ENCODE results near the gene EXOC2.

EXOC2 gene

DNA sequence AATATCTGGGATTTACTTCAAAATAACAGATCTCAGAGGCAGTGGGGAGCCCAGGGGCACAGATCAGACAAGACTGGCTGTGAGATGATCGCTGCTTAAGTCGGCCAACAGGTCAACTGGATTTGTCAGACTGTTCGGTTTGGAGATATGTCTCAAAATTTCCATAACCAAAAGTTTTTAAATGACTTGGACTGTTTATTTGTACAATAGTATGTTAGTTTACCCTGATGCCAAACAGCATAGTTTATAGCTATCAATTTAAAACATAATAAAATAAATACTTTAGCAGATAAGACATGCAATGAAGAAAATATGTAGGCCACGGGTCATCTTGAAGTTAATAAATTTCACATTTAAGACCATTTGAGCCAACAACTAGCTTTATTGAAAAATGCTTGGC, 174.7 kb downstream of the EXOC2 start:
- no peaks in the 10 kb centered on the region for H3K4me1 ChIP-seq
- H3K36me3 ChIP-seq (replicated peaks): no peaks in the 10 kb centered on the region
- DNase-seq (ENCODE audit: low spot score in 2 of 2): no peak
- no peaks in the 10 kb centered on the region for H3K27me3 ChIP-seq (ENCODE audit: low read depth)
- H3K9me3 ChIP-seq: no peaks in the 10 kb centered on the region; the same call in 1 of the 2 replicates
- in situ Hi-C loops (cut with MboI; ENCODE audit: low sequenced_read_pairs): no loop called here
- H3K4me3 ChIP-seq: no peak overlapping the region

DNA sequence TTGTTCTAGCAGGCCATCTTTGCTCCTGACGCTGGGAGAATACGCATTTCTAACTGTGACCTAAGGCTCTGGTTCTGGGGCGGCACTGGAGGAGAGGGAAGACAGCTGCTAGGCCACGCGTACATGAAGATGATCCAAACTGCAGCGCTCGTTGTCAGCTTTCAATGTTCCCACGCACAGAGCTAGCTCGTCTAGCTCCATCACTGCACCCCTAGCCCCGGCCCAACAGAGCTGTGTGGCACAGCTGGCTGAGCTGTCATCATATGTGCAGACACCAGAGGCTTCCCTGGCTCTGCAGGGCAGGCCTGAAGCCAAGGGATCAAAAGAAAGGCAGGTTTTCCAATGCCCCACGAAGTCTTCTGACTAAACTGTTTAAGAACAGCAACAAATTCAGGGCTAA, 176.7 kb downstream of the EXOC2 start:
- no peak for DNase-seq (ENCODE audit: low spot score in 2 of 2)
- in situ Hi-C loops (cut with MboI; ENCODE audit: low sequenced_read_pairs): no loop called here
- H3K27me3 ChIP-seq (ENCODE audit: low read depth): no peaks in the 10 kb centered on the region
- H3K4me3 ChIP-seq: no peak overlapping the region
- H3K9me3 ChIP-seq: no peaks in the 10 kb centered on the region; the same call in 1 of the 2 replicates
- no peaks in the 10 kb centered on the region for H3K4me1 ChIP-seq
- H3K36me3 ChIP-seq (replicated peaks): no peaks in the 10 kb centered on the region

DNA sequence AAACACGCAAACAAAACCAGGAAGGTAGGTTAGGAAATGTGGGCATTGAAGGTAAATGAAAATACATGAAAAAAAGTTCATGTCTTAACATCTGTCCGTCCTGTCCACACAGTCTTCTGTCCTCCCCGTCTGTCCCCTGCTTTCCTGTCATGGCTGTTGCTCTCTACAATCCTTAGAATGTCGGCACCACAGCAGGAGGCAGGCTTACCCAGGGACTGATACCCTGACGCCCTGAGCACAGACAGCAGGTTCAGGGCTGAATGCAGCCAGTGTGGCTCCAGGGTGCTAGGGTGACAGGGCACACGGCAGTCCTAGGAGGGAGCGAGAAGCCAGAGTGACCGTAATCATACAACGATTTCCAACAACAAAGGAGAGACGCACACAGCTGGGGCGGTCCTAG, 177.7 kb downstream of the EXOC2 start:
- H3K9me3 ChIP-seq: no peaks in the 10 kb centered on the region
- no peaks in the 10 kb centered on the region for H3K36me3 ChIP-seq (replicated peaks)
- H3K4me1 ChIP-seq: no peaks in the 10 kb centered on the region
- no peak for DNase-seq (ENCODE audit: low spot score in 2 of 2)
- H3K27me3 ChIP-seq (ENCODE audit: low read depth): no peaks in the 10 kb centered on the region
- H3K4me3 ChIP-seq: no peak overlapping the region
- in situ Hi-C loops (cut with MboI; ENCODE audit: low sequenced_read_pairs): no loop called here

DNA sequence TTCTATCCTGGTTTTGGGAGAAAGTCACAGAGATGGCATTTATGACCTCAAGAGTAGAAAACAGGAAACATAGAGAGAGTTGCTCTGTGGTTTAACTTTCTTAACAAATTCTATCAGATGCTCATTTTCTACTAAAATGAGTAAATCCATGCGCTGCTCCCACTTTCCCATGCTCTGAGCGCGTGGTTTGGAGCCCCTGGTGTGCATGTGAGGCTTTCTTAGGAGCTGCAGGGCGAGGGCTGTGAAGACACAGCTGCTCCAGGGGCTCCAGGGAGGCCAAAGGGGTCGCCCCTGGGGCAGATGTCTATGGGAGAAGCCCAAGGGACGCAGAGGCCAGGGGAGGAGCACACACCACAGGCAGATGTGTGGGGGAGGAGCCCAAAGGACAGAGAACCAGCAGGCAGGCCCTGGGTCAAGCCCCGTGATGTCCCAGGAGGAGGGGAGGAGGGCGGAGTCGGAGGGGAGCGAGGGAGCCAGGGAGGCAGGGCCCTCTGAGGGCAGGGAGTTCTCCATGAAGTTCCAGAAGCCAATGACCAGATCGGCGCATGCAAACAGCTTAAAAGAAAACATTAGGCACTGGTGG, 178.5 kb downstream of the EXOC2 start:
- Histone ChIP-seq H3K9me3 (no peaks in the 10 kb centered on the region), H3K36me3 (replicated peaks) (no peaks in the 10 kb centered on the region), H3K4me1 (no peaks in the 10 kb centered on the region), H3K4me3 (no peak overlapping the region), H3K27me3 (ENCODE audit: low read depth) (no peaks in the 10 kb centered on the region)
- in situ Hi-C loops (cut with MboI; ENCODE audit: low sequenced_read_pairs): no loop called here
- DNase-seq (ENCODE audit: low spot score in 2 of 2): no peak

- Histone ChIP-seq H3K4me1 (no peaks in the 10 kb centered on the region), H3K4me3 (no peak overlapping the region), H3K9me3 (no peaks in the 10 kb centered on the region), H3K27me3 (ENCODE audit: low read depth) (no peaks in the 10 kb centered on the region), H3K36me3 (replicated peaks) (no peaks in the 10 kb centered on the region)
- in situ Hi-C loops (cut with MboI; ENCODE audit: low sequenced_read_pairs): no loop called here
- no peak for DNase-seq (ENCODE audit: low spot score in 2 of 2)
Measured at GRCh38 chr6:513961-514360, 179.0 kb downstream of the EXOC2 start.

DNA sequence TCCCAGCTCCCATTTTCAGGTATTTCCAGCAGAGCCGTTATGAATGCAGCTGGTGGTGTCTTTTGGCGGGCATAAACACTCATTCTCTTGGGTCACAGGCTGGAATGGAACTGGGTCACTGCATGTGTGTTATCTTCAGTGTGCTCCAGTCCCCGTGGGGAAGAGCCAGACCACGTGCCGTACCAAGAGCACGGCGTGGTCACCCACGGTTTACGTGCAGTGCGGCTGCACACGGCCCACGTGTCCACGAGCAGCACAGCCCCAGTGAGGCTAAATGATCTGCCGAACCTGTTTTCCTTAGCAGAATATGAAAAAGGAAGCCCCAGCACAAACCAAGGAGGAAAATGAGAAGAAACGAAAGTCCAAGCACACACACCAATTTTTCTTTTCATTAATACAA, 179.9 kb downstream of the EXOC2 start:
- Histone ChIP-seq H3K27me3 (ENCODE audit: low read depth) (no peaks in the 10 kb centered on the region), H3K4me1 (no peaks in the 10 kb centered on the region), H3K36me3 (replicated peaks) (no peaks in the 10 kb centered on the region), H3K4me3 (no peak overlapping the region), H3K9me3 (no peaks in the 10 kb centered on the region)
- no peak for DNase-seq (ENCODE audit: low spot score in 2 of 2)
- in situ Hi-C loops (cut with MboI; ENCODE audit: low sequenced_read_pairs): no loop called here

- H3K27me3 ChIP-seq (ENCODE audit: low read depth): no peaks in the 10 kb centered on the region
- no peaks in the 10 kb centered on the region for H3K9me3 ChIP-seq
- in situ Hi-C loops (cut with MboI; ENCODE audit: low sequenced_read_pairs): no loop called here
- no peak overlapping the region for H3K4me3 ChIP-seq
- no peak for DNase-seq (ENCODE audit: low spot score in 2 of 2)
- no peaks in the 10 kb centered on the region for H3K4me1 ChIP-seq
- H3K36me3 ChIP-seq (replicated peaks): no peaks in the 10 kb centered on the region
Measured at GRCh38 chr6:511488-512137, 181.3 kb downstream of the EXOC2 start.

DNA sequence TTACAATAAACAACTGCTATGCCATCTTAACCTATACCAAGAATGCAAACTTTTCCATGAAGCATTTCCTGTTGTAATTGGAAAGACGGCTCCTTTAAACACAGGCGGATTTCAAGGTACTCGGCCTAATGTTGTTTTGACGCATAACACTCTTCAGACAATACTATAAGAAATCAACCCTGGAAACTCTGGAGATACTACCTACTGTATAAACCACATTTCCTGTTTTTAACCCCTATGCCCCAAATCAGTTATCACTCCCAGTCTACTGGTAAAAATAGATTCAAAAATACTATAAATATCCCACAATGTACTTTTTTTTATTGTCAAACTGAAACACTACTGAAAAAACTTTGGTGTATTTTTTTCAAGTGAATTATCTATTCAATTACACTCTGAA, 183.3 kb downstream of the EXOC2 start:
- Histone ChIP-seq H3K36me3 (replicated peaks) (no peaks in the 10 kb centered on the region), H3K9me3 (no peaks in the 10 kb centered on the region), H3K27me3 (ENCODE audit: low read depth) (no peaks in the 10 kb centered on the region), H3K4me3 (no peak overlapping the region), H3K4me1 (no peaks in the 10 kb centered on the region)
- no peak for DNase-seq (ENCODE audit: low spot score in 2 of 2)
- in situ Hi-C loops (cut with MboI; ENCODE audit: low sequenced_read_pairs): no loop called here

DNA sequence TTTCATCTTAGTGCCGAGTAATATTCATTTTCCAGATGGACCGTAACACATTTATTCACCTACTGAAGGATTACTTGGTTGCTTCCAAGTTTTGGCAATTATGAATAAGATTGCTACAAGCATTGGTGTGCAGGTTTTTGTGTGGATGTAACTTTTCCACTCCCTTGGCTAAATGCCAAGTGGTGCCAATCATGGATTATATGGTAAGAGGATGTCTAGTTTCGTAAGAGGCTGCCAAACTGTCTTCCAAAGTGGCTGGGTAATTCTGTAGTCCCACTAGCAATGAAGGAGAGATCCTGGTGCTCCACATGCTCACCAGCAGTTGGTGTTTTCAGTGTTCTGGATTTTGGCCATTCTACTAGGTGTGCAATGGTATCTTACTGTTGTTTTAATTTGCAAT, 184.3 kb downstream of the EXOC2 start:
- Histone ChIP-seq H3K9me3 (no peaks in the 10 kb centered on the region), H3K27me3 (ENCODE audit: low read depth) (no peaks in the 10 kb centered on the region), H3K4me1 (no peaks in the 10 kb centered on the region), H3K36me3 (replicated peaks) (no peaks in the 10 kb centered on the region), H3K4me3 (no peak overlapping the region)
- in situ Hi-C loops (cut with MboI; ENCODE audit: low sequenced_read_pairs): no loop called here
- DNase-seq (ENCODE audit: low spot score in 2 of 2): no peak

- in situ Hi-C loops (cut with MboI; ENCODE audit: low sequenced_read_pairs): no loop called here
- H3K4me3 ChIP-seq: no peak overlapping the region
- H3K9me3 ChIP-seq: no peaks in the 10 kb centered on the region
- H3K4me1 ChIP-seq: no peaks in the 10 kb centered on the region
- no peaks in the 10 kb centered on the region for H3K36me3 ChIP-seq (replicated peaks)
- no peak for DNase-seq (ENCODE audit: low spot score in 2 of 2)
- no peaks in the 10 kb centered on the region for H3K27me3 ChIP-seq (ENCODE audit: low read depth)
Measured at GRCh38 chr6:508006-508405, 184.9 kb downstream of the EXOC2 start.

DNA sequence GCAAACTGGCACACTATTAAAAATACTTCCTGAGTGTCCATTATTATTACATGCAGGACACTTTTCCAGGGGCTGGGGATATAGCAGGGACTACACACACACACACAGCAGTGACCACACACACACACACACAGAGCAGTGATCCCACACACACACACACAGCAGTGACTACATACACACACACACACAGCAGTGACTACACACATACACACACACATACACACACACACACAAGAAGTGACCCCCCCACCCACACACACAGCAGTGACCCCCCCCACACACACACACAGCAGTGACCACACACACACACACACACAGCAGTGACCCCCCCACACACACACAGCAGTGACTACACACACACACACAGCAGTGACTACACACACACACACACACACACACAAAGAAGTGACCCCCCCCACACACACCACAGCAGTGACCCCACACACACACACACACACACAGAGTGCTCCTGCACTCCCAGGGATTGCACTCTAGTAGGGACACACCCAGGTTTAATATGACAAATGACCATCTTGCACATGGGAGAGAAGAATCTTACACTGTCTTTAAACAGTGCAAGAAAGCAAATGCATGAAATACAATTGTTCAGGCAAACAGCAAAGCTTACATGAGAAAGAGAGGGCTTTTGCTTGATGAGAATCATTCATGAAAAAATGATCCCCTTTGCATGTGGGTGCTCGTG, 185.9 kb downstream of the EXOC2 start:
- Histone ChIP-seq H3K4me3 (no peak overlapping the region), H3K9me3 (no peaks in the 10 kb centered on the region), H3K27me3 (ENCODE audit: low read depth) (no peaks in the 10 kb centered on the region), H3K36me3 (replicated peaks) (no peaks in the 10 kb centered on the region), H3K4me1 (no peaks in the 10 kb centered on the region)
- no peak for DNase-seq (ENCODE audit: low spot score in 2 of 2)
- in situ Hi-C loops (cut with MboI; ENCODE audit: low sequenced_read_pairs): no loop called here

GRCh38 chr6:506508-506907, 186.4 kb downstream of the EXOC2 start:
- in situ Hi-C loops (cut with MboI; ENCODE audit: low sequenced_read_pairs): no loop called here
- H3K36me3 ChIP-seq (replicated peaks): no peaks in the 10 kb centered on the region
- no peaks in the 10 kb centered on the region for H3K9me3 ChIP-seq
- H3K4me1 ChIP-seq: no peaks in the 10 kb centered on the region
- DNase-seq (ENCODE audit: low spot score in 2 of 2): no peak
- no peak overlapping the region for H3K4me3 ChIP-seq
- H3K27me3 ChIP-seq (ENCODE audit: low read depth): no peaks in the 10 kb centered on the region

DNA sequence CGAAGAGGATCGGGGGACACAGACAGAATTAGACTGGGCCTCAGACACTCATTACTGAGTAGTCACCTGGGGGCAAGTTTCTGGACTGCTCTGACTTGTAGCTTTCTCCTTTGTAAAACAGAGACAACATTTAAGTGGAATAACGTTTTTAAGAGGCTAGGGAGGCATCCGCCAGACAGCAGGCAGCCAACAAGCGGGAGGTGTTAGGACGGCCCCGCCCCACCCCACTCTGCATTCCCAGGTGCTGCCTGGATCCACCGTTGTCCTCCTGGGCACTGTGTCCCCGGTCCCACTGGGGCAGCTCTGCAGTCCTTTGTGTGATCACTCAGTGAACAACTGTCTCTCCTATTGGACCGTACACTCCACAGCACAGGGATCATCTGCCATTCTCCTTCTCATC, 187.6 kb downstream of the EXOC2 start:
- no peak overlapping the region for H3K4me3 ChIP-seq
- no peak for DNase-seq (ENCODE audit: low spot score in 2 of 2)
- no peaks in the 10 kb centered on the region for H3K27me3 ChIP-seq (ENCODE audit: low read depth)
- no peaks in the 10 kb centered on the region for H3K4me1 ChIP-seq
- H3K36me3 ChIP-seq (replicated peaks): no peaks in the 10 kb centered on the region
- in situ Hi-C loops (cut with MboI; ENCODE audit: low sequenced_read_pairs): no loop called here
- no peaks in the 10 kb centered on the region for H3K9me3 ChIP-seq

DNA sequence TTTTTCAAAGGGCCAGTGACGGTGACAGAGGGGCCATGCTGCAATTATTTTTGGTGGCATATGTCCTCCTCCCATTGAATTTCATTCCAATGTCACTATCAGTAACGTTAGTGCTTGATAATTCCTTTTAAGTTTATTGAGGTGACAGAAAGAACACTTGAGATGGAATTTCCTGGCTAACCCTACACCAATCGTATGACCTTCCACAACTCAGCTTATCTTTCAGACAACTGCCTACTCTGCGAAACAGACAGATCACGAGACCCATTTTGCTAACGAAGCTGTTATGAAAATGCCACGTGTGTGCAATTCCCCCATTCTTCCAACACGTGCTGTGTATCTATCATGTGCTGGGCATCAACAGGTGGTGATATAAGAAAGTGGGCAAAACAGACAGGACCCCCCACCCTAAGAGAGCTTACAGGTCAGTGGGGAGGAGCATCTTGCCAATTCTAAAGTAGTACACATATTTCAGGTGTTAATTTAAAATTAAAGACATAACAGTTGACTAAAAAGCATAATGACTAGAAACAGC, 188.4 kb downstream of the EXOC2 start:
- no peaks in the 10 kb centered on the region for H3K27me3 ChIP-seq (ENCODE audit: low read depth)
- in situ Hi-C loops (cut with MboI; ENCODE audit: low sequenced_read_pairs): no loop called here
- H3K4me1 ChIP-seq: no peaks in the 10 kb centered on the region
- no peaks in the 10 kb centered on the region for H3K9me3 ChIP-seq
- no peaks in the 10 kb centered on the region for H3K36me3 ChIP-seq (replicated peaks)
- no peak for DNase-seq (ENCODE audit: low spot score in 2 of 2)
- no peak overlapping the region for H3K4me3 ChIP-seq
